SIG-M5 treated with dmso at 0.1 percent for 504 hours (cell line): ENCODE data around the gene HIRIP3.
A peak's percentile ranks its signal among the peaks of the same experiment; 100 is the strongest.
"Not testable (repeated sequence)": the region's sequence is repeated elsewhere in the genome, so short reads cannot be mapped to it uniquely, and the experiment has no call there.

Source experiments
- DNase-seq: peaks from one replicate; lab custom pipeline; 2025; ENCODE audit not compliant: unreplicated experiment; lab: John Stamatoyannopoulos, UW

Gene HIRIP3

GRCh38 chr16:30017277-30017656 is 21.9 kb upstream of the HIRIP3 start:
- no peak for DNase-seq

- no peak for DNase-seq
Measured at GRCh38 chr16:30016555-30017276, 21.3 kb upstream of the HIRIP3 start.

GRCh38 chr16:30015450-30015849 is 20.0 kb upstream of the HIRIP3 start:
- not testable (repeated sequence) for DNase-seq

- DNase-seq, result not testable (repeated sequence)
Measured at GRCh38 chr16:30012598-30012997, 17.2 kb upstream of the HIRIP3 start.

- no peak for DNase-seq
Measured at GRCh38 chr16:30011714-30012504, 16.5 kb upstream of the HIRIP3 start.

GRCh38 chr16:30010844-30011713 is 15.7 kb upstream of the HIRIP3 start, which contains the start of gene DOC2A:
DOC2A (minus strand) TSS chr16:30011027; CDS start chr16:30010222, 805 bp downstream.
- DNase-seq, result peak; percentile 18

- no peak for DNase-seq
Measured at GRCh38 chr16:30009990-30010843, 14.8 kb upstream of the HIRIP3 start.

GRCh38 chr16:30009085-30009862 is 13.9 kb upstream of the HIRIP3 start:
- DNase-seq, result no peak

- no peak for DNase-seq
Measured at GRCh38 chr16:30007378-30007895, 12.0 kb upstream of the HIRIP3 start.

- DNase-seq, result no peak
Measured at GRCh38 chr16:30006659-30007377, 11.4 kb upstream of the HIRIP3 start.

GRCh38 chr16:30006095-30006473 is 10.7 kb upstream of the HIRIP3 start:
- no peak for DNase-seq

- peak; percentile 52 for DNase-seq
Measured at GRCh38 chr16:30005341-30006094, 10.1 kb upstream of the HIRIP3 start.

- no peak for DNase-seq
Measured at GRCh38 chr16:30004811-30005242, 9.4 kb upstream of the HIRIP3 start.

GRCh38 chr16:30004424-30004776 is 9.0 kb upstream of the HIRIP3 start:
- no peak for DNase-seq

GRCh38 chr16:30003670-30004423 is 8.4 kb upstream of the HIRIP3 start:
- DNase-seq, result no peak

GRCh38 chr16:30002614-30003346 is 7.4 kb upstream of the HIRIP3 start:
- no peak for DNase-seq
